Liver (tissue), 2 donors: ENCODE measurements around the gene YPEL4.

ENCODE experiments used
- CTCF ChIP-seq: fragments of 150-350 bp; IDR thresholded peaks from 2 replicates; pipeline ENCODE4 v1.5.1; 2017; ENCODE audit warnings: improper control_type of control experiment, low read depth, low read length; ENCODE audit not compliant: missing input control
- YY1 ChIP-seq: IDR thresholded peaks from 2 replicates; pipeline ENCODE4 v1.6.1; 2016; ENCODE audit warnings: antibody characterized with exemption, mild to moderate bottlenecking
- donor health status: healthy.

- TF ChIP-seq CTCF (no peak), YY1 (no peak)
These were observed 9.5 kb downstream of the YPEL4 start for GRCh38 chr11:57640068-57640800.
